Epithelial cell of proximal tubule (primary cell): ENCODE data around the gene TAX1BP3. TPM values are rescaled to one million over a fixed set of nuclear protein-coding genes. Genes with fewer than 3 reads are reported as not detected.

Experiments used
- DNase-seq: peaks from one replicate; pipeline ENCODE4 v3.0.0-alpha.2; 2011; ENCODE audit warnings: low read depth
- H3K4me3 ChIP-seq: 2 replicates; pipeline ENCODE4 v1.5.1; 2011; ENCODE audit warnings: low read depth, mild to moderate bottlenecking, low read length
- CTCF ChIP-seq: conservative IDR thresholded peaks from 2 replicates; pipeline ENCODE4 v1.5.1; 2012; ENCODE audit warnings: low read depth, mild to moderate bottlenecking, low read length
- total RNA-seq: library from RNA; depleted of rRNA; stranded (reverse); fragments of >200 nt; gene quantifications from 2 replicates; pipeline ENCODE4 v1.2.3, GENCODE V29; 2015

TAX1BP3 gene
- total RNA-seq, 1 donor from 2014 or later: 426 TPM

GRCh38 chr17:3678095-3678820 is 9.9 kb upstream of the TAX1BP3 start:
- no peak for DNase-seq
- no peak for TF ChIP-seq CTCF
- H3K4me3 ChIP-seq: no peak overlapping the region

- no peak for TF ChIP-seq CTCF
- H3K4me3 ChIP-seq: no peak overlapping the region
- DNase-seq: no peak
Measured at GRCh38 chr17:3675886-3676285, 7.5 kb upstream of the TAX1BP3 start.

GRCh38 chr17:3672571-3672970 is 4.2 kb upstream of the TAX1BP3 start:
- DNase-seq: no peak
- TF ChIP-seq CTCF: no peak
- no peak overlapping the region for H3K4me3 ChIP-seq

GRCh38 chr17:3669548-3669947 is 1.2 kb upstream of the TAX1BP3 start:
- TF ChIP-seq CTCF: no peak
- no peak for DNase-seq
- H3K4me3 ChIP-seq: peak overlapping the region; percentile 97

- TF ChIP-seq CTCF: no peak
- peak overlapping the region; percentile 97 for H3K4me3 ChIP-seq
- DNase-seq: no peak
Measured at GRCh38 chr17:3669085-3669347, 638 bp upstream of the TAX1BP3 start.

- peak; percentile 6 for TF ChIP-seq CTCF
- peak overlapping the region; percentile 97 for H3K4me3 ChIP-seq
- DNase-seq: no peak
Measured at GRCh38 chr17:3667366-3668278, 756 bp downstream of the TAX1BP3 start.

- H3K4me3 ChIP-seq: peak overlapping the region; percentile 30
- no peak for TF ChIP-seq CTCF
- DNase-seq: no peak
Measured at GRCh38 chr17:3666516-3666915, 1.9 kb downstream of the TAX1BP3 start.
